H1 (cell line): ENCODE data around the gene KCNJ2. TPM values are rescaled to one million over a fixed set of nuclear protein-coding genes. Genes with fewer than 3 reads are reported as not detected.

Experiments used
- KDM4A ChIP-seq: IDR thresholded peaks from one replicate; pipeline ENCODE4 v1.7.1; 2012; ENCODE audit warnings: low read depth, mild to moderate bottlenecking, moderate library complexity, low read length, inconsistent platforms; ENCODE audit not compliant: severe bottlenecking
- polyA plus RNA-seq, 7 experiments: library from polyadenylated mRNA; depleted of rRNA in 3 of 7; stranded (reverse) in 5 of 7; unstranded in 2 of 7; fragments of >200 nt in 5 of 7; fragments of 200-250 nt in 2 of 7; gene quantifications; 1 replicate in 5 of 7; 2 replicates in 1 of 7; 4 replicates in 1 of 7; pipeline versions ENCODE4 v1.2.1 to v1.2.3, GENCODE V29; 2011 to 2013; ENCODE audit warnings: missing spikeins in 2 of 7, mixed read lengths in 2 of 7
- total RNA-seq: library from RNA; stranded (reverse); fragmentation: NEBNext Ultra II Directional; extraction: Animal tissue kit (Norgen Biotek cat#: 25700); gene quantifications from 2 replicates; pipeline ENCODE4 v1.2.1, GENCODE V29; 2021
- TF ChIP-seq, protein P1 (sequence below): IDR thresholded peaks from 2 replicates; pipeline ENCODE4 v1.6.1; 2012; ENCODE audit warnings: inconsistent platforms

KCNJ2 gene
- total and polyA plus RNA-seq, 2 of the 8 experiments (the other 6 are each of a cell fraction or from before 2014, with no cell fraction given), result 0.23 to 0.76 TPM

DNA sequence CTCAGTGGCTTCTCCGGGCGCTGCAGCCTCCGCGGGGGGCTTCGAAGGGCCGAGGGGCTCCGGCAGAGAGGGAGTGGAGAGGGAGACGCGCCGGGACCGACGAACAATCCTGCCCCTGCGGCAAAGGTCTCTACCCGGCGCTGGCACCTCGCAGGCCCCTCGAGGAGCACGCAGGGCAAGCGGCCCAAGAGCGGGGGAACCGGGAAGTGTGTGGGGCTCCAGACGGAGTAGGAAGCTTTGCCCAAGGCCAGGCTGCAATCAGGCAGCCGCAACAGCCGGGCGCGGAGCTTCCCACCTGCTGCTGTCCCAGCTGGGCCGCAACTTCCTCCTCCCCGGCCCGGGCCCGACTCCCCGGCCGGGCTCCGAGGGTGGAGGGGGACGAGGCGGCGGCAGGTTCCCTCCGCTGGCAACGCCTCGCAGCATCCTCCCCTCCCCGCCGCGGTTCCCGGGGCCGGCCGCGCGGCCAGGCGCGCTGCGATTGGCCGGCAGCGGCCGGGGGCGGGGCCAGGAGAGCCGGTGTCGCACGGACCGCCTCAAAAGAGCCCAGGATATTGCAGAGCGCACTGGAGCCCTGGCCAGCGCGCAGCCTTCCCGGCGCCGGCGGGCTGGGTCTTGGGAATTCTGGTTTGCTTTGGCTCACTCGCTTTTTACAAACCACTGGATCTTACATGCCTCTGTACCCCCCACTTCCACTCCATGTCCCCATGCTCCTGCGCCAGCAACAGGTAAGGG is at the start of gene KCNJ2 (continued):
- TF ChIP-seq KDM4A, result peak; percentile 87
- TF ChIP-seq, protein P1, sequence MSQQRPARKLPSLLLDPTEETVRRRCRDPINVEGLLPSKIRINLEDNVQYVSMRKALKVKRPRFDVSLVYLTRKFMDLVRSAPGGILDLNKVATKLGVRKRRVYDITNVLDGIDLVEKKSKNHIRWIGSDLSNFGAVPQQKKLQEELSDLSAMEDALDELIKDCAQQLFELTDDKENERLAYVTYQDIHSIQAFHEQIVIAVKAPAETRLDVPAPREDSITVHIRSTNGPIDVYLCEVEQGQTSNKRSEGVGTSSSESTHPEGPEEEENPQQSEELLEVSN, result peak; percentile 88
